NCI-H526 (cell line): ENCODE results near the gene TTF2.
"Not testable (repeated sequence)": the region's sequence is repeated elsewhere in the genome, so short reads cannot be mapped to it uniquely, and the experiment has no call there.

Source experiments
- DNase-seq, 2 experiments: peaks; one replicate each; lab custom pipeline; 2025; lab: John Stamatoyannopoulos, UW

Gene TTF2

DNA sequence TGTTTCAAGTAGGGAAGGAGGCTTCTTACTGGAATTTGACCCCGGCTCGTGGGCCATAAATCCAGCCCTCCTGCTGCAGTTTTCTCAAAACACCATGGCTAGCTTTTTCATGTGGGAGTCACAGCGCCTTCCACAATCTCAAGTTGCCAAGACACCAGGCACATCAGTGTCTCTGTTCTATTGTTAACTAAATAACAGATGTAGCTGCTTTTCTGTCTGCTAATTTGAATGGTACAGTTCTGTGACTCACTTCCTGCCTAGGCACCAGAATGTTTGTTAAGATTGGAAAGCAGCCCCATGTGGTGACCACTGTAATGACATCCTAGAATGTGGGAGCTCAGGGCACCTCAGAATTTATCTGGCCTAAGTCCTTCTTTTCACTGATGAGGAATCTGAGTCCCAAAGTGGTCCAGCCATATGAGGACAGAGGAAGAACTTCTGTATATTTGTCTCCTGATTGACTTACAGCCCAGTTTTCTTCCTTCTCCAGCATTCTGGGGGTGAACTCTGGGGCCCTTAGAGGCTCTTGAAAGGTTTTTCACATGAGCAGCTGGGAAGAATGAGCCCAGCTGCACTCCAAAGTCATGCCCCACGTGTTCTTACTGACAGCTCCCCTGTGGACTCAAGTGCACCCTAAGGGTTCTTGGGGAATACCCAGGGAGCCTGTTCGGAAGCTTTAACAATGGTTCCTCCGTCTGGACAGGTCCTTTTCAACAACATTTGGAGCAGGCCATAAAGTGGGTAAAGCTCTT, 33.9 kb downstream of the TTF2 start:
- no peak for DNase-seq

DNA sequence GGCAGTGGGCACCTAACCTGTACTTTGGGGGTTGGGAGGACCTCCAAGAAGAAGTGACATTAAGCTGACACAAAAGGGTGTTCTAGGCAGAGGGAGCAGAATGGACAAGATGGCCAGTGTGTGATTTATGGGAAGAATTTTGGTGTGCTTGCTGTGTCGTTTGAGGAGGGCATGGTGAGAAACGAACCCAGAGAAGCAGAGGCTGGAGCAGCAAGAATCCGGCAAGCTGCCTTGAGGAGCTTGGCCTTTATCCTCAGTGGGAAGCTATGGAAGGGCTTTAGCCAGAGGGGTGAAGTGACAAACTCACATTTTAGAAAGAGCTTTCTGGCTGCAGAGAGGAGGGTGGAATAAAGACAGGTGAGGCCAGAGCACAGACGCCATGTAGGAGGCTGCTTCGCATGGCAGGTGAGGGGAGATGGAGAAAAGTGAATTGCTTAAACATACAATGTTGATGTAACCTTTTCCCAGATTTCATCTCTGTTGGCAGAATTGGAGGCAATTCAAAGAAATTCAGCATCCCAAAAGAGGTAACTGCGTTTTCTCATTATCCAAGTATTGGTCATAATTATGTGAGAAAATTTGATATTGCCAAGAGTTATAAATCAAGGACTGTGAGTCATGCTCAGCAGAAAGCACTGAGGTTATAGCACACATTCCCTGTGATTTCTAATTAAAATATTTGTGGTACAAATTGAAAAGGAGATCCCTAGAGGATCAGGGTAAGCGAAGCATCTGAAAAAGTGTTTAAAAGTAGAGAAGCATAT, 34.9 kb downstream of the TTF2 start:
- no peak for DNase-seq

DNA sequence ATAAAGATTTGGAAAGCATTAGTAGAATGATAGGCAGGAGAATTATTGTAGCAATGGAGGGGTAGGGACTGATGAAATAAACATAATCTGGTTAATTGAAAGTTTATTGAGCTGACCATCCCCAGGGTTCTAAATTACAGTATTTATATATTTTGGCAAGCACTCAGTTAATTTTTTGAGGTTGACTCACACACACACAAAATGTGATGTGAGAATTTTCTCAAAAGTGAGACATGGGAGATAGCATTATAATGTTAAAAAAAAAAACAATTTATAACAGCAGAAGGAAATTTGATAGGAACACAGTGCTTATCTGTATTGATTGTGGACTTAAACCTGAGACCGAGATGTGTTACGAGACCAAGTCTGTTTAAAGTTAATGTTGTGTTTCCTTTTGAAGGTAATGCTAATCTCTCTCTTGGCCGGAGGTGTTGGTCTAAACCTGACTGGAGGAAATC, 36.9 kb downstream of the TTF2 start:
- DNase-seq: no peak

DNA sequence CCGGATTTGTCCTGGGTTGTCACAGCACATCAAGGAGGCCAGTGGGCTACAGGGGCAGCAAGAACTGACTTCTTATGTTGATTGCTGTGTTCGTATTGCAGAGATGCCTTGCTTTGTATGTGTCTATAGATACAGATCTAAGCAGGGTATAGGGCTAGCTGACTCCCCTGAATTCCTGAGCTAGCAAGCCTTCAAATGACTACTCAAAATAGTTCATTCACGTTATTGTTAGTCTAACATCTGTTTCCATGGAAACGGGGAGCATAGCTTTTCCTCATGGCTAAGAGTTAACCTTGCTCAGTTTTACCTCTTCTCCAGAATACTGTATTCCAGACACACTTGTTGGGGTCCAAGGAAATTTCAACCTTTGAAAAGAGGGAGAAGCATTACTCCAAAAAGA, 37.3 kb downstream of the TTF2 start:
- no peak for DNase-seq

DNA sequence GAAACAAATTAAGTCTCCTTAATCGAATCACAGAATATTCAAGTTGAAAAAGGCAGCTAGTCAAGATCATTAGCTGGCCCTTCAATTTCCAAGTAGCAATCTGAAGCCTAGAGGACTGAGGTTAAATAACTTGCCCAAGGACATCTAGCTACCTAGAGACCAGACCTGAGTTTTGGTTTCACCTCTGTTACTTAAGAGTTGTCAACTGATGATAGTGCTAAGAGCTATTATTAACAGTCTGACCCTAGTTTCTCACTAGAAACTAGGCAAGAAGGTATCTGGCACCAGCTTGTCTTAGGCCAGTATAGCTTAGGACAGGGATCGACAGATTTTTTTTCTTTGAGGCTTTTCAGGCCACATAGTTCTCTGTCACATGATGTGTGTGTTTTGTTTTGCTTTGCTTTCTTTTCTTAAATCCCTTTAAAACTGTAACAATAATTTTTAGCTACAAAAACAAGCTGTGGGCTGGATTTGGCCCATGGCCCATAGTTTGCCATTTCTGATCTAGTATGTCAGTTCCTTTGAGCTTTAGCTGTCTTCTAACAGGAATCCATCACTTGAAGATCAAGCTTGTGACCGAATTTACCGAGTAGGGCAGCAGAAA, 38.3 kb downstream of the TTF2 start:
- DNase-seq: no peak

DNA sequence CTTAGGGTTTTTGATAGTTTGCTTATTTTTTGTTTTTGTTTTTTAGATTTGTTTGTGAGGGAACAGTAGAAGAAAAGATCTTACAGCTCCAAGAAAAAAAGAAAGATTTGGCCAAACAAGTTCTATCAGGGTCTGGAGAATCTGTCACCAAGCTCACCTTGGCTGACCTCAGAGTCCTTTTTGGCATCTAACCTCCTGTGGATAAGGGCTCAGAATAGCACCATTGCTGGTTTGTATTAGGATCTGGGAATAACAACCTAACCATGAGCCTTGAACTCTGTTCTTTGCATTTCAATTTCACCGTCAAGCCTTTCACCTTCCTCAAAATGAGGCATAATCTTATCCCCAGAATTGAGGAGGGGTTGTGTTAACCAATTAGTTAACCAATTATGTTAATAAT, 41.2 kb downstream of the TTF2 start:
- no peak for DNase-seq

DNA sequence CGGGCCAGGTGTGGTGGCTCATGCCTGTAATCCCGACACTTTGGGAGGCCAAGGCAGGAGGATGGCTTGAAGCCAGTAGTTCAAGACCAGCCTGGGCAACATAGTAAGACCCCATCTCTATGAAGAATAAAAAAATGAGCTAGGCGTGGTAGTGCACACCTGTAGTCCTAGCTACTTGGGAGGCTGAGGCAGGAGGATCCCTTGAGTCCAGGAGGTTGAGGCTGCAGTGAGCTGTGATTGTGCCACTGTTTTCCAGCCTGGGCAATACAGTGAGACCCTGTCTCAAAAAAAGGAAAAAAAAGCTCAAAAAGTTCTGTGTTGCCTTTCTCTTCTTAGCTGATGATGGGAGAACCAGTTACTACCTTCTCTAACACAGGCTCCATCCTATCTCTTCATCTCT, 41.7 kb downstream of the TTF2 start:
- DNase-seq: not testable (repeated sequence)

DNA sequence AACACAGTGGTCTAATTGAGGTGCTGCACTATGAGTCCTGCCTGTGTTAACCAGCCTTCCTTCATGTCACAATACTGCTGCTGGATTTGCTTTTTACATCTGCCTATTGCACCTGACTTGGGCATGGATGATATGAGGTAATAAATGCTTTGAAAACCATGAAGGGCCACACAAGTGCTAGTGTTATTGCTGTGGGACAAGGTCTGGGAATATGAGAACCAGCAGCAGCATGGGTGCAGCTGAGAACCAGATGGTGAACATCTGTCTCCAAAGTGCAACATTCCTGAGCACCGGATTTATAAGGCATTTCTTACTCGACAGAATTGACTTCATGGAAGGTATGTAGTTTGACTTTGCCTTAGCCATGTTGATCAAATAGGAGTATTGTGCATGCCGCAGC, 44.9 kb downstream of the TTF2 start:
- DNase-seq: no peak

DNA sequence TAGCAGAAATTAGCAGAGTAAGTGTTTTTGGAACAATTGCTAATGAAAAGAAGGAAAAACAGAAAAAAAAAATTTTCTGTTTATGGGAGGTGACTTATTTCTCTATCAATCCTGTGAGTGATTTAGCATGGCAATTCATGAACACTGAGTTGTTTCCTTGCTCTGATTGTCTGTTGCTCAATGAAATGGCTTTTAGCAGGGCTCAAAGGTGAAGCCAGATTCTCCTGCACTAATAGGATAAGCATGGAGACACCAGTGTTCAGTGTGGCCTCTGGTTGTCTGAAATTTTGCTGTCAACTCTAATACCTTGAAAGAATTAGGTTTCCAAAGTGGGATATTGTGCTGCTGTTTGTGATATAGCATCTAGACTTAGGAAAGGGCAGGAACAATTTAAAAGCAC, 45.6 kb downstream of the TTF2 start:
- no peak for DNase-seq

DNA sequence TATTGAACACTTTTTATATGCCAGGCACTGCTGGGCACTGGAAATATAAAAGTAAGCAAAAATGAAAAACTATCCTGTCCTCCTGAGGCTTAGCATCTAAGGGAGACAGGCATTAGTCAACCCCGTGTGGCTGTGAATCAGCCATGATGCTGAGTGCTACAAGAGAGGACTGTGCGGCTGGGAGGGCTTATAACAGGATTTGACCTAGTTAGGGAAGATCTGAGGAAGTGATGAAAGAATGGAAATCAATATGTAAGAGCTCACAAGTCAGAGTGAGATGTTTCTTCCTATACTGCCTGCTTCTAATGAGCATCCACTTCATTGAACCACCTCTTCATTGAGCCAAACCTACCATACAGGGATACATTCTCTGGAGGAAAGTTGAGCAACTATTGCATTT, 46.4 kb downstream of the TTF2 start:
- DNase-seq: no peak

DNA sequence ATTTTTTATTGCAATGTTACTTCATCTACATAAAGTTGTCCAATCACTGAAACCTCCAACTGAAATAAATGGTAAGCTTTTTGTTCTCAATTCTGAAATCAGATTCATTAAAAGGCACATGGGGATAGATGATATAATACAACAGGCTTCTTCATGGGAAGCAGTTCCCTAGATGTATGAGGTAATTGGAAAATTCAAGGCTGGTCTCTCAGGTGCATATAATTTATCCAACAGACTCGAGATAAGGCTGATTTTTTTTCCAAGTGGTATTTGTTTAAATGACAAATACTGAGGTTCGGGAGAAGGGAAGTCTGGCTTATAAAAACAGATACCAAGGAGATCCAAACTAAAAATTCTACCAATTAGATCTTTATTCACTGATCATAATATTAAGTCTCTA, 47.2 kb downstream of the TTF2 start:
- DNase-seq: no peak

DNA sequence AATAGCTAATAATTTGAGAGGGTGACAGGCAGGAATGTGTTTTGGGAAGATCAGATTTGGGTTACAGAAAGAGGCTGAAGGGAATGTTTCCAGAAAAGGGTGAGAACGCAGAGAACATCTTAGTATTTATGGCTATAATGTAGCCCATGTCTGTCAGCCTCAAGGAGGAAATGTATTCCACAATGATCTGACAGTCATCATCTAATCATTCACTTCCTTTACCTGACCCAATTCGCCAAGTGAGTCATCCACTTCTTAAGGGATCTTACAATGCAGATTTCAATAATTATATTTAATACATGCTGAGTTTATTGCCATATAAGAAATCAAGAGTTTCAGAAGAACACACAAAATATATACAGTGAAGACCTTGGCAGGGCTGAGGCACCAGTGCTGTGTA, 50.6 kb downstream of the TTF2 start:
- DNase-seq: no peak

DNA sequence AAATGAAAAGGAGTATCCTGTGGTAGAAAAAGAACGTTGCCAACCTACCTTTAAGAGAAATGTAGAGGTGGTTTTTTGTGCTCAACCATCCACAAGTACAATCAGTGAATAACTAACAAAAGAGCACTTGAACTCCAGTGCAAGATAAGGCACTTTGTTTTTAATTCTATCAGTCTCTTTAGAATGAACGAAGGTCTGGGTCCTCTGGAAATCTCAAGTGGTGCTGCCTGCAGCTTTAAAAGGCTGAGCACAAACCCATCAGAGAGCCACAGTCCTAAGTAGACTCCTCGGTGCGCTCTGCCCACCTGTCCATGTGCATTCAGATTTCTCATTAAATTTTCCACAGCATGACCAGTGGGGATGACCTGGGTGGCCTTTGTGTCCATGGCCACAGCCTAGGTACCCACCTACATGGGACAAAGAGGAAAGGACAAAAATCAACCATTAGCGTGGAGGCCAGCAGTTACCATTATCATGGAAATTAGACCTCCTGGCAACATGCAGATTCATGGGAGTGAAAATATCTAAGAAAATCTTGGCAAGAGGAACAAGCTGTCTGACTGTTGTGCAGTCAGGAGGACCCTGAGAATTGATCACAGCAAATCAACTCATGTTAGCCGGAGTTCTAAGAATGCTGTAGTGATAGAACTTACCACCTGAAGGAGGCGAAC, 52.1 kb downstream of the TTF2 start:
- no peak for DNase-seq

DNA sequence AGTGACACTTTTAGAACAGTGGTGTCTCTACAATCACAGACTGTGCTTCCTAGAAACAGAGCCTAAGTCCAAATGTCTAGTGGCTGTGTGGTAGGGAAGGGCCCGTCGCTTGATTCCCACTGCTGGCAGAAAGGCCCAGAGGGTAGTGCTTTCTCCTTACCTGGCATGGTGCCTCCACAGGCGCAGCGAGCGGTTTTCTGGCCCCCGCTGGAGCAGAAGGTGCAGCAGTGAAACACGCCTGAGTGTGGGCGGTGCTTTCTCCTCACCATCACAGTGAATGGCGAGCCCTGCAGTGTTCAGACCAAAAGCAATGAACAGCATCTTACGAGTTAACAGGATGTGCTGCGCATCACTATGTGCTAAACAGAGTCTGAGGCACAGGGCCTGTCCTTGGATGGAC, 53.1 kb downstream of the TTF2 start:
- DNase-seq: no peak

DNA sequence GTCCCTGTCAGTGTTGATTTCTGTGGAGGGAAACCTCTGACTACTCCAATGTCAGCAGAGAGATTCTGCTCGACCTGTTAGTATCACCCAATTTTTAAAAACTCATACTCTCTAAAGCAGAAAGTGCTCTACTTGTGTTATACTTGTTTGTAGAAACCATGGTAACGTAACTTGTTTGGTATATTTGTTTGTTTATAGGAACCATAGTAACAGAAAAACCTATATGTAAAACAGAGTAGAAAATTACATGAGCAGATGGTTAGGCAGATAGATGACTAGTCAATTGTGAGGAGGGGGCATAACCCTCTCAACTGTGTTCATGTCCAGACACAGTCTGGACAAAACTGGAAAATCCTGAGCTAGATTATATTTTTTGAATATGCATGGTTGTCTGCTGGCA, 54.8 kb downstream of the TTF2 start:
- DNase-seq: no peak

DNA sequence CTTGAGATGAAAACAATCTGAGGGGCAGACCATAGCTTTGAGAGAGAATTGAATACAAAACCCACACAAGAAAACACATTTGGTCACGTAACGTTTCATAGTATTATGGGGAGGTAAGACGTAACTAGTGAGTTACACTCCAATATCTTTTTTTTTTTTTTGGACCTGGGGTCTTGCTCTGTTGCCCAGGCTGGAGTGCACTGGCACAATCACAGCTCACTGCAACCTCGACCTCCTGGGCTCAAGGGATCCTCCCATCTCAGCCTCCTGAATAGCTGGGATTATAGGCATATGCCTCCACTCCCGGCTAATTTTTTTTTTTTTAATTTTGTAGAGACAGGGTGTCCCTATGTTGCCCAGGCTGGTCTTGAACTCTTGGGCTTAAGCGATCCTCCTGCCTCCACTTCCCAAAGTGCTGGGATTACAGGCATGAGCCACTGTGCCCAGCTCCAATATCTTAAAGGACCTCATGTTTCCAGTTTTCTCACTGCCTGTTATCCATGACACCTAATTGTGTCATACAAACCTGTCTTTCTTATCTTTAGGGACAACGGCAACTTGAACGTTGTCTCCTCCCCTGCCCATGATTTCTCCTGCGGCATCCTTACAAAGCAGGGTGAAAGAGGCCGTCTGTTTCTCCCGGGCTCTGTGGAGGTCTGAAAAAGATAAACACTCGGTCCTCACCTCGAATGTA, 56.1 kb downstream of the TTF2 start:
- DNase-seq: no peak

DNA sequence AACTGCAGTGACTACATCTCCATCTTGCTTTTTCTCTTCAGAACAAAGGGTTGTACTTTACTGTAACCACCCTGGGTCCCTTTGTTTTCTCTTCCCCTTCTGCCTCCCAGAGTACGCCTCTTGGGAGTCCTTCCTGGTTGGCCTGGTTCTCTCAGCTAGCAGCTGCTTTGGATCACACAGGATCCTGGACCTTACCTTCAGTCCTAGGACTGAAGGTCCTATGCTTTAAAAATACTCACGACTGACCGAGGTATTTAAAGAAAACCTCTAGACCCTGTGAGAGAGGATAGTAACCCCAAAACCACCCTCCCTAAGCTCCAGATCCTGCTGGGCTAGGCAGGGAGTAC, 56.6 kb downstream of the TTF2 start:
- no peak for DNase-seq

DNA sequence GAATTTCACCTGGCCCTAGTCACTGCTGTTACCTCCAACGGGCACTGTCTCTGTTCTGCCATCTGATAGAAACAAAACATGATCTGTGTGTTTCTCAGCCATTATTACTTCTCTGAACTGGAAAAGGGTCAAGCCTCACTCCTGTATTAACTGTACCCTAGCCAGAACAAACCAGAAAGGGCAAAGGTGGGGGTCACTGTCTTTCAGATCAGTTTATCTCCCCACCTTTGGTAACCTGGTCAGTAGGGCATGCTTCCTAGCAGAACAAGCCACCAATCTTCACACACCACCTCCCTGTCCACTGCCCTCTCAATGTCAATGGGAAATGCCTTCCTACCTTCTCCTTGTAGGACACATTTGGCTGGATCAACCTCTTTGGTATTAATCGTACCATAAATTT, 57.6 kb downstream of the TTF2 start:
- DNase-seq: no peak

DNA sequence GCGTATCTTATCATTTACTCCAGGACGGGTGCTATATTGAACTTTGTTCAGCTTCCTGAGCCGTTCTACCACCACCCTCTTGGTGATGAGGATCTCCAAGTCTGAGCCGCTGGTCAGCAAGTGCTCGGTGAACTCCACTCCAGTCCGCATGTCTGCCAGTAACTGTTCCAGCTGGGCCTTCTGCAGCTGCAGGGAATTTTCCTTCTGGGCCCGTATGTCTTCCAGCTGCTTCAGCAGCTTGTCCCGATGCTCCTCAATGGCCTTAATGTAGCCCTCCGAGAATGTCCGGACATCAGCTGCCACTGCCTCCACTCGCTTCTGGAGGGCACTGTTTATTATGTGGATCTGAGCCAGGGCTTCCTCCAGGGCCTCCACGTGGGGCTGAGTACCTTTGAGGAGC, 58.0 kb downstream of the TTF2 start:
- no peak for DNase-seq

DNA sequence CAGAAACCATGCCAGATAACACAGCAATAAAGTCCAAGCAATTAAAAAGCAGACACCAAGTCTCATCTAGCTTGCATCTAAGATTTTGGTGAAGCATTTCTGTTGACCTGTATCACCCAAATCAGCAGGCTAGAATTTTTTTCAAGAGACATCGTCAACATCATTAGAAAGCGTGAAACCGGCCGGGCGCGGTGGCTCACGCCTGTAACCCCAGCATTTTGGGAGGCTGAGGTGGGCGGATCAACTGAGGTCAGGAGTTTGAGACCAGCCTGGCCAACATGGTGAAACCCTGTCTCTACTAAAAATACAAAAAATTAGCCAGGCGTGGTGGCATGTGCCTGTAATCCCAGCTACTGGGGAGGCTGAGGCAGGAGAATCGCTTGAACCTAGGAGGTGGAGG, 59.0 kb downstream of the TTF2 start:
- not testable (repeated sequence) for DNase-seq

DNA sequence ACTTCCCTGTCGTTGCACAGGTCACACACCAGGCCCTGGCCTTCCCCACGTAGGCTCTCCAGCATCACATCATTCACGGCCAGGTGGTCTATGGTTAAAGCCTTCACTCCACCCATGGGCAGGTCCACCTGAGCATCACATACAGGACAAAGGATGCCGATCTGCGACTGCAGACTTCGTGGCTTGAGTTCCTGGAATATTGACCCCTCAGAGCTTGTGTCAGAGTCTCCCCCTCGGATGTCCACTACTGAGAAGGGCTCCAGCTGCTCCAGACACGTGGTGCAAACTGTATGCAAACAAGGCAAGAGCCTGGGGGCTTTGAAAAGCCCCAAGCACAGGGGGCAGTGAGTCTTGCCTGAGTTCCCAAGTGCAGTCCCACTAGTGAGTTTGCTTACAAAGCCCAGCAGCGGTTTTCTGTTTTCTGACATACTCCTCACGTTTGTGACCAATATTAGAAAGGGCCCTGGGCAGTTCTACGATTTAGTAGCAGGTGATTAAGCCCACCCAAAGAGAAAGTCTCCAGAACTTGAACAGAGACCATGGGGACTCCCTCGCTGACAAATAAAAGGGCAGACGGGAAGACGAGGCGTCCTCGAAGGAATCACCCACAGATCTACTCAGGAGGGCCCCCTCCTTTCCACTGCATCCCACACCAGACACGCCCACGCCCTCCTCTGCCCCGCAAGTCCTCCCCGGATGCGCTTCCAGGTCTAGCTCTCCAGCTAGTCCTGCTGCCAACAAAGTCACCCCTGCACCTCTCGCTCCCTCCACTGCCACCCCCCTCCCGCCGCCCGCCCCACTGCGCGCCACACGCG, 60.9 kb downstream of the TTF2 start:
- peak; percentile 63 to 90 for DNase-seq
